ENCODE data around the gene LEMD2.

DNA sequence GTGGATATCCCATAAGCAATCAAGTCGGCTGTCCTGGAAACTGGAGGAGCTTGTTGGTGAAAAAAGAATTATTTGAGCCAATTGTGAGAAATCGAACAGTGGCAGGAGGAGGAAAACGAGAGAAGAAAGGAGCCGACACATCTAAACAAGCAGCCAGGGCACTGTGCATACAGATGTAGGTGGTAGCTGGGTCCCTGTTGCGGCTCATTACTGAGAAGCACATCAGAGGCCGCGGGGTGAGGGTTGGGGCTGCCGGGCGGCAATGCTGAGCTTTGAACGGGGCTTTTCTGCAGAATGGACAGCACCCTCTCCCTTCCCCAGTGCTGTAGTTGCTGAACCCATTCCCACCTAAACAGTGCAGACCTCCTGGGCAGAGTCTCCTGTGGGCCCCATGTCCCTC is 4.1 kb upstream of the LEMD2 start:
- TF ChIP-seq, protein P1, sequence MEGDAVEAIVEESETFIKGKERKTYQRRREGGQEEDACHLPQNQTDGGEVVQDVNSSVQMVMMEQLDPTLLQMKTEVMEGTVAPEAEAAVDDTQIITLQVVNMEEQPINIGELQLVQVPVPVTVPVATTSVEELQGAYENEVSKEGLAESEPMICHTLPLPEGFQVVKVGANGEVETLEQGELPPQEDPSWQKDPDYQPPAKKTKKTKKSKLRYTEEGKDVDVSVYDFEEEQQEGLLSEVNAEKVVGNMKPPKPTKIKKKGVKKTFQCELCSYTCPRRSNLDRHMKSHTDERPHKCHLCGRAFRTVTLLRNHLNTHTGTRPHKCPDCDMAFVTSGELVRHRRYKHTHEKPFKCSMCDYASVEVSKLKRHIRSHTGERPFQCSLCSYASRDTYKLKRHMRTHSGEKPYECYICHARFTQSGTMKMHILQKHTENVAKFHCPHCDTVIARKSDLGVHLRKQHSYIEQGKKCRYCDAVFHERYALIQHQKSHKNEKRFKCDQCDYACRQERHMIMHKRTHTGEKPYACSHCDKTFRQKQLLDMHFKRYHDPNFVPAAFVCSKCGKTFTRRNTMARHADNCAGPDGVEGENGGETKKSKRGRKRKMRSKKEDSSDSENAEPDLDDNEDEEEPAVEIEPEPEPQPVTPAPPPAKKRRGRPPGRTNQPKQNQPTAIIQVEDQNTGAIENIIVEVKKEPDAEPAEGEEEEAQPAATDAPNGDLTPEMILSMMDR (IDR thresholded peaks at IDR 0.05 in 8 of 11, conservative IDR thresholded peaks at IDR 0.05 in 3 of 11): no peak
- TF ChIP-seq POLR2A (IDR thresholded peaks at IDR 0.05): no peak
- TF ChIP-seq POLR2AphosphoS5 (IDR thresholded peaks at IDR 0.05): no peak
